CD4-positive, alpha-beta T cell (primary cell): ENCODE results near the gene PHF1. TPM values are rescaled to one million over a fixed set of nuclear protein-coding genes. Genes with fewer than 3 reads are reported as not detected.

ENCODE experiments used
- ATAC-seq: fragments of 200-7000 bp; cut with Tn5 transposase; one replicate; pipeline ENCODE4 v1.10.0; 2022; ENCODE audit warnings: mild to moderate bottlenecking; ENCODE audit not compliant: poor library complexity
- CTCF ChIA-PET: fragments of 350-600 bp; sonication (Branson Sonifier 250); formaldehyde crosslinking; loops from one replicate; lab custom pipeline; 2021; ENCODE audit warnings: antibody characterized with exemption, inconsistent platforms; lab: Charles Lee
- POLR2A ChIA-PET: fragments of 350-600 bp; sonication (Branson Sonifier 250); formaldehyde crosslinking; loops from one replicate; lab custom pipeline; 2021; ENCODE audit warnings: antibody characterized with exemption, inconsistent platforms; lab: Charles Lee
- DNase-seq, 14 experiments: peaks; one replicate each; pipeline ENCODE4 v3.0.0-alpha.2; 2013 to 2020; ENCODE audit warnings: mixed read lengths in 2 of 14
- H3K27ac ChIP-seq, 2 donors: one replicate each; pipeline versions ENCODE4 v1.5.1 to v1.7.0; 2013; ENCODE audit warnings: low read length in 2 of 2, low read depth in 1 of 2, mild to moderate bottlenecking in 1 of 2
- H3K27me3 ChIP-seq, 2 experiments: 1 replicate in 1 of 2; 2 replicates in 1 of 2; pipeline versions ENCODE4 v1.6.1 to v1.7.0; 2013; ENCODE audit warnings: low read length in 2 of 2, control low read depth in 1 of 2, mild to moderate bottlenecking in 1 of 2, moderate library complexity in 1 of 2; ENCODE audit not compliant: insufficient read depth in 2 of 2, control insufficient read depth in 1 of 2
- H3K36me3 ChIP-seq: one replicate; pipeline ENCODE4 v1.6.1; 2013; ENCODE audit warnings: low read length, control low read depth; ENCODE audit not compliant: insufficient read depth
- H3K4me1 ChIP-seq: one replicate; pipeline ENCODE4 v1.6.1; 2013; ENCODE audit warnings: low read length, control low read depth; ENCODE audit not compliant: insufficient read depth
- H3K4me3 ChIP-seq: one replicate; pipeline ENCODE4 v1.5.1; 2013; ENCODE audit warnings: mild to moderate bottlenecking, low read length, moderate library complexity
- H3K9me3 ChIP-seq, 2 experiments: 1 replicate in 1 of 2; 2 replicates in 1 of 2; pipeline versions ENCODE4 v1.6.1 to v1.7.0; 2013; ENCODE audit warnings: low read length in 2 of 2, mild to moderate bottlenecking in 2 of 2, control low read depth in 1 of 2, moderate library complexity in 1 of 2; ENCODE audit not compliant: control insufficient read depth in 1 of 2, insufficient read depth in 1 of 2
- H3K27ac Mint-ChIP-seq: one replicate; pipeline ENCODE4 v1.8.0; 2020; ENCODE audit warnings: mixed read lengths
- H3K27me3 Mint-ChIP-seq: one replicate; pipeline ENCODE4 v1.8.0; 2021; ENCODE audit warnings: mixed read lengths
- H3K36me3 Mint-ChIP-seq: one replicate; pipeline ENCODE4 v1.8.0; 2021; ENCODE audit warnings: low read depth, mixed read lengths
- H3K4me1 Mint-ChIP-seq: one replicate; pipeline ENCODE4 v1.8.0; 2021; ENCODE audit warnings: low read depth, mixed read lengths
- H3K4me3 Mint-ChIP-seq: one replicate; pipeline ENCODE4 v1.8.0; 2020; ENCODE audit warnings: mild to moderate bottlenecking, mixed read lengths
- H3K9me3 Mint-ChIP-seq: one replicate; pipeline ENCODE4 v1.8.0; 2020; ENCODE audit warnings: mixed read lengths
- CTCF ChIP-seq: fragments of 200-600 bp; IDR thresholded peaks from one replicate; pipeline ENCODE4 v1.8.0; 2022; ENCODE audit warnings: antibody characterized with exemption, mild to moderate bottlenecking
- intact Hi-C, 2 experiments: fragments of 100-400 bp; cut with DNase I in 1 of 2; cut with micrococcal nuclease in 1 of 2; formaldehyde crosslinking; loops; one replicate each; pipeline versions ENCODE4 v1.15.1 to v1.9.0; 2023 to 2025; cut with DNase I, micrococcal nuclease
- total RNA-seq, 174 experiments: library from RNA in 2 of 174; stranded (reverse) in 2 of 174; gene quantifications; one replicate each; pipeline ENCODE4 v1.2.3 and lab custom pipeline; 2021 to 2026

PHF1 gene
- total RNA-seq, 2 experiments from 2014 or later, result 545 to 557 TPM

GRCh38 chr6:33391922-33392594 lies 18.8 kb upstream of the PHF1 start:
- Mint-ChIP-seq H3K27me3 (no peaks in the 10 kb centered on the region), H3K4me1 (peaks cover 23% of the 10 kb centered on the region), H3K9me3 (no peaks in the 10 kb centered on the region), H3K36me3 (no peaks in the 10 kb centered on the region), H3K27ac (peak overlapping the region; percentile 91), H3K4me3 (peak overlapping the region; percentile 87)
- no peak for TF ChIP-seq CTCF
- intact Hi-C loops, result loop anchor here (1.0 to 5.0 kb wide), 13 partner anchors 17 to 190 kb away; partner anchors contain the start of genes ZBTB9 (in 2 of the 2), HSD17B8 (in 1 of the 2), RXRB (in 1 of the 2) and SLC39A7 (in 1 of the 2)
- Histone ChIP-seq H3K27ac (peak overlapping the region in 1 of 2 donors; percentile 42), H3K36me3 (no peaks in the 10 kb centered on the region), H3K4me1 (peaks cover 25% of the 10 kb centered on the region), H3K27me3 (no peaks in the 10 kb centered on the region), H3K4me3 (peak overlapping the region; percentile 65), H3K9me3 (no peaks in the 10 kb centered on the region)
- POLR2A ChIA-PET, result interaction anchor here (1.3 kb wide), 1 partner anchor 143 kb away, joined by 3 read pairs; no protein-coding TSS in a partner anchor
- DNase-seq (peak in 3 of 14 experiments; percentile 5 to 48 (median 37)), ATAC-seq (no peak)
- CTCF ChIA-PET, result interaction anchor here (1.3 to 3.6 kb wide), 5 partner anchors 15 to 73 kb away, joined by 5 to 25 read pairs (median 11); partner anchors contain the start of gene ZBTB9

DNA sequence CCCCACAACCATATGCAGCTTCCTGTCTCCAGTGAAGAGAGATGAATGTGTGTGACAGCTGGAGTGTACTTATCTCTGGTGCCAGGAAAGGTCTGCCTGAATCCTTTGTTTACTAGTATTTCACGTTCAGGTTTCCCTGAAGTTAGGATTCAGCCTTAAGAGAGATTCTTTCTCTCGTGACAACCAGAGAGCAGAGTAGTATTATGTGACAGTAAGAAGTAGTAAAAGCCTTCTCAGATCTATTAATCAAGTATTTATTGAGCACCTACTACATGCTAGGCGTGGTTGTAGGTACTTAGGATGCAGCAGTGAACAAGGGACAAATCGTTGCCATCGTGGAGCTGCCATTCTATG lies 18.2 kb upstream of the PHF1 start:
- peak in 1 of 14 experiments; percentile 28 for DNase-seq
- POLR2A ChIA-PET, result no interaction called here
- H3K4me3 ChIP-seq, result no peak overlapping the region
- peak overlapping the region; percentile 91 for H3K27ac Mint-ChIP-seq
- H3K4me3 Mint-ChIP-seq, result peak overlapping the region; percentile 87
- no peaks in the 10 kb centered on the region for H3K36me3 Mint-ChIP-seq
- no peaks in the 10 kb centered on the region for H3K9me3 ChIP-seq
- no peaks in the 10 kb centered on the region for H3K27me3 Mint-ChIP-seq
- no peak for ATAC-seq
- peaks cover 25% of the 10 kb centered on the region for H3K4me1 ChIP-seq
- CTCF ChIA-PET, result interaction anchor here (1.7 to 2.3 kb wide), 2 partner anchors 14 to 74 kb away, joined by 5 to 12 read pairs; no protein-coding TSS in a partner anchor
- intact Hi-C loops, result loop anchor here (5.0 kb wide), 3 partner anchors 50 to 190 kb away; partner anchors contain the start of genes HSD17B8 (in 1 of the 2), RXRB (in 1 of the 2) and SLC39A7 (in 1 of the 2)
- no peak for TF ChIP-seq CTCF
- H3K27ac ChIP-seq, result no peak overlapping the region
- no peaks in the 10 kb centered on the region for H3K27me3 ChIP-seq
- H3K36me3 ChIP-seq, result no peaks in the 10 kb centered on the region
- no peaks in the 10 kb centered on the region for H3K9me3 Mint-ChIP-seq
- H3K4me1 Mint-ChIP-seq, result peaks cover 23% of the 10 kb centered on the region

GRCh38 chr6:33392979-33393378 lies 17.8 kb upstream of the PHF1 start:
- H3K9me3 Mint-ChIP-seq, result no peaks in the 10 kb centered on the region
- DNase-seq (no peak), ATAC-seq (no peak)
- intact Hi-C loops, result loop anchor here (5.0 kb wide), 3 partner anchors 51 to 191 kb away; partner anchors contain the start of genes HSD17B8 (in 1 of the 2), RXRB (in 1 of the 2) and SLC39A7 (in 1 of the 2)
- H3K36me3 ChIP-seq, result no peaks in the 10 kb centered on the region
- no peak overlapping the region for H3K27ac Mint-ChIP-seq
- H3K4me1 Mint-ChIP-seq, result peaks cover 23% of the 10 kb centered on the region
- peaks cover 25% of the 10 kb centered on the region for H3K4me1 ChIP-seq
- TF ChIP-seq CTCF, result no peak
- no peaks in the 10 kb centered on the region for H3K27me3 ChIP-seq
- CTCF ChIA-PET, result interaction anchor here (1.7 kb wide), 1 partner anchor 14 kb away, joined by 5 read pairs; no protein-coding TSS in a partner anchor
- H3K27ac ChIP-seq, result no peak overlapping the region
- POLR2A ChIA-PET, result no interaction called here
- peak overlapping the region; percentile 7 for H3K4me3 Mint-ChIP-seq
- no peaks in the 10 kb centered on the region for H3K27me3 Mint-ChIP-seq
- H3K4me3 ChIP-seq, result no peak overlapping the region
- H3K36me3 Mint-ChIP-seq, result no peaks in the 10 kb centered on the region
- no peaks in the 10 kb centered on the region for H3K9me3 ChIP-seq
